ENCODE results near the gene OR2A12.
"Not testable (repeated sequence)": the region's sequence is repeated elsewhere in the genome, so short reads cannot be mapped to it uniquely, and the experiment has no call there.

OR2A12 gene

DNA sequence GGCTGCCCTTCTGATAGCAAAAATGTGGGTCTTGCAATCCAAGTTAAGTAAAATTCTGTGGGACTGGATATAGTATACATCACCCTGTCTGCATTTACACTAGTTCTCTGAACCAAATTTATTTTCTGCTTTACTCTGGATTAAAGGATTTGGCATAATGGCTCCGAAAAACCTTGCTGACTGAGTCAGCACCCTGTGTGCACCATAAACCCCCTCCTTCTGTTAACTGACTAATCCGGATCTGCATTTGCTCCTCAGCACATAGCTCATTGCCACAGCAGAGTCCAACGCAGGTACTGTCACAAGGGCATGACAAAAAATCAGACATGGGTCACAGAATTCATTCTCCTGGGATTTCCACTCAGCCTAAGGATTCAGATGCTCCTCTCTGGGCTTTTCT, 36.0 kb upstream of the OR2A12 start:
- no peak overlapping the region for H3K4me3 ChIP-seq (ENCODE audit: low read depth, low read length)
- no peak for DNase-seq (ENCODE audit: low read depth)
- TF ChIP-seq, protein P1, sequence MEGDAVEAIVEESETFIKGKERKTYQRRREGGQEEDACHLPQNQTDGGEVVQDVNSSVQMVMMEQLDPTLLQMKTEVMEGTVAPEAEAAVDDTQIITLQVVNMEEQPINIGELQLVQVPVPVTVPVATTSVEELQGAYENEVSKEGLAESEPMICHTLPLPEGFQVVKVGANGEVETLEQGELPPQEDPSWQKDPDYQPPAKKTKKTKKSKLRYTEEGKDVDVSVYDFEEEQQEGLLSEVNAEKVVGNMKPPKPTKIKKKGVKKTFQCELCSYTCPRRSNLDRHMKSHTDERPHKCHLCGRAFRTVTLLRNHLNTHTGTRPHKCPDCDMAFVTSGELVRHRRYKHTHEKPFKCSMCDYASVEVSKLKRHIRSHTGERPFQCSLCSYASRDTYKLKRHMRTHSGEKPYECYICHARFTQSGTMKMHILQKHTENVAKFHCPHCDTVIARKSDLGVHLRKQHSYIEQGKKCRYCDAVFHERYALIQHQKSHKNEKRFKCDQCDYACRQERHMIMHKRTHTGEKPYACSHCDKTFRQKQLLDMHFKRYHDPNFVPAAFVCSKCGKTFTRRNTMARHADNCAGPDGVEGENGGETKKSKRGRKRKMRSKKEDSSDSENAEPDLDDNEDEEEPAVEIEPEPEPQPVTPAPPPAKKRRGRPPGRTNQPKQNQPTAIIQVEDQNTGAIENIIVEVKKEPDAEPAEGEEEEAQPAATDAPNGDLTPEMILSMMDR (IDR thresholded peaks at IDR 0.05; ENCODE audit: insufficient read depth, low read depth, low read length, missing control alignments) = no peak

DNA sequence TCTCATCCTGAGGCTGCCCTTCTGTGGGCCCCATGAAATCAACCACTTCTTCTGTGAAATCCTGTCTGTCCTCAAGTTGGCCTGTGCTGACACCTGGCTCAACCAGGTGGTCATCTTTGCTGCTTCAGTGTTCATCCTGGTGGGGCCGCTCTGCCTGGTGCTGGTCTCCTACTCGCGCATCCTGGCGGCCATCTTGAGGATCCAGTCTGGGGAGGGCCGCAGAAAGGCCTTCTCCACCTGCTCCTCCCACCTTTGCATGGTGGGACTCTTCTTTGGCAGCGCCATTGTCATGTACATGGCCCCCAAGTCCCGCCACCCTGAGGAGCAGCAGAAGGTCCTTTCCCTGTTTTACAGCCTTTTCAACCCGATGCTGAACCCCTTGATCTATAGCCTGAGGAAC, 35.2 kb upstream of the OR2A12 start:
- DNase-seq (ENCODE audit: low read depth); H3K4me3 ChIP-seq (ENCODE audit: low read depth, low read length): not testable (repeated sequence)

DNA sequence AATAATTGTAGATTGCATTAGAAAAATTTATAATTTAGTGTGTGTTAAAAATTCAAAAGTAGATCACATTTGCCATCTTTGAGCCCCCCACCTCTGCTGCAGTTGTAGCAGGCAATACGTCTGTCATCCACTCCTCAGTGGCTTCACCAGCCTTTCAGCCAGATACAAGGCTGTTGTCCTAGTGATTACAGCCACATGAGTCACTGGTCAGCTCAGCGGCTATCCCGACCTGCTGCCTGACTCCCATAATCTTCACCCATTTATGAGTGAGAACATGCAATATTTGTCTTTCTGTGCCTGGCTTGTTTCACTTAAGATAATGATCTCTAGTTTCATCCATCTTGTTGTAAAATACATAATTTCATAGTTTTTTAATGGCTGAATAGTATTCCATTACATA, 28.1 kb upstream of the OR2A12 start:
- DNase-seq (ENCODE audit: low read depth) = no peak
- no peak overlapping the region for H3K4me3 ChIP-seq (ENCODE audit: low read depth, low read length)
- TF ChIP-seq, protein P1 (IDR thresholded peaks at IDR 0.05; ENCODE audit: insufficient read depth, low read depth, low read length, missing control alignments) = no peak

DNA sequence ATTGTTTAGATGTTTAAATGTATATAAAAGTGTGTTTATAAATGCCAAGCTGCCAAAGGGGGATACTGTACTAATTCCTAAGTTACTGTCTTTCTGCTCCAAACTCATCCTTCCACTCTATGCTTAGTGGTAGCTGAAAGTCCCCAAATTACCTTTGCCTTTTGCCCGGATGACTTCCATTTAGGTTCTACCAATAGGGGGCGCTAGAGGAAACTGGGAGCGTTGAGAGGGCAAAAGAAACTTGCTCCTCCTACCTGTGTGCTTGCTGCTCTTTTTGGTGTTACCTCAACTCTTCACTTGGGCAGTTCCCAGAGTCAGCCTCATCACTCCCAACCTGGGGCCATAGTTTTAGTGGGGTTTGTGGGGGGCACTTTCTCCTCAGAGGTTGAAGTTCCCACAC, 22.4 kb upstream of the OR2A12 start:
- DNase-seq (ENCODE audit: low read depth) = peak; percentile 13
- H3K4me3 ChIP-seq (ENCODE audit: low read depth, low read length) = no peak overlapping the region
- TF ChIP-seq, protein P1 (IDR thresholded peaks at IDR 0.05; ENCODE audit: insufficient read depth, low read depth, low read length, missing control alignments) = peak; percentile 38

DNA sequence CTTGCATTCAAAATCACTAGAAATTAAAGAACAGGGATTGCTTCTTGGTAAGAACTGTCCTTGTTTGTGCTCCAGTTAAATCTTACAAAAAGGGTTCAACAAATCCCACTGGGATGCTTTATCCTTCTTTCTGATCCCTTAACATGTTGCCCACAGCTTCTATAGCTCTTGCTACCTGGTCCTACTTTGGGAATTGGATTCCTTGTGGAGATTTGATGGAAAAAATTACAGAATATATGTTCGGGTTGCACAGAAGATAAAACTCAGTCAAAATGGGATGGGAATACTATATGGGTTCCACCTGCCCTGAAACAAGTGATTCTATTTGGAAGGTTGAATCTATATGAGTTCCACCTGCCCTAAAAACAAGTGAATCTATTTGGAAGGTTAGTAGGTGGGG, 16.6 kb upstream of the OR2A12 start, which contains the start of gene OR2A25:
Gene OR2A25 (plus strand): TSS at position 301 of the 400 bp plus-strand sequence. CDS start 4,409 bp downstream, outside the sequence.
- TF ChIP-seq, protein P1 (IDR thresholded peaks at IDR 0.05; ENCODE audit: insufficient read depth, low read depth, low read length, missing control alignments) = no peak
- DNase-seq (ENCODE audit: low read depth) = no peak
- H3K4me3 ChIP-seq (ENCODE audit: low read depth, low read length) = no peak within 1 kb of the TSS

DNA sequence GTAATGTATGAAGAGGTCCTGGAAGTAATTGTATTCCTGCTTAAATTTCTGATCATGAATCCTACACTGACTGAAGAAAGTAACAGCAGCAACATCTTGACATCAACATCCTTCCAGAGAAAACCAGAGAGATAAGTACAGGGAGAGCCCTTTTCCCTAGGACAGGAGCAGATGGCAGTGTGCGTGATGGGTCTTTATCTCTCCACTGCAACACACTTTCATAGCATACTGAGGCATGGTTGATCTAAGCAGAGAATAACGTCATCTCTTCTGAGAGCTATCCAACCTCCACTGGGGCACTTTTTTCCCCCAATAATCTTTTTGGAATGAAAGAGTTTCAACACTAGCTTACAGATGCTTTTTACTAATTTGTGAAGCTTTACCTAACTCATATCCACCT, 16.1 kb upstream of the OR2A12 start:
- TF ChIP-seq, protein P1 (IDR thresholded peaks at IDR 0.05; ENCODE audit: insufficient read depth, low read depth, low read length, missing control alignments) = no peak
- DNase-seq (ENCODE audit: low read depth) = no peak

DNA sequence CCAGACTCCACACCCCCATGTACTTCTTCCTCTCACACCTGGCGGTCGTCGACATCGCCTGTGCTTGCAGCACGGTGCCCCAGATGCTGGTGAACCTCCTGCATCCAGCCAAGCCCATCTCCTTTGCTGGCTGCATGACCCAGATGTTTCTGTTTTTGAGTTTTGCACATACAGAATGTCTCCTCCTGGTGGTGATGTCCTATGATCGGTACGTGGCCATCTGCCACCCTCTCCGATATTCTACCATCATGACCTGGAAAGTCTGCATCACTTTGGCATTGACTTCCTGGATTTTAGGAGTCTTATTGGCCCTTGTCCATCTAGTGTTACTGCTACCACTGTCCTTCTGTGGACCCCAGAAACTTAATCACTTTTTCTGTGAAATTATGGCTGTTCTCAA, 11.7 kb upstream of the OR2A12 start:
- no peak overlapping the region for H3K4me3 ChIP-seq (ENCODE audit: low read depth, low read length)
- no peak for DNase-seq (ENCODE audit: low read depth)
- TF ChIP-seq, protein P1 (IDR thresholded peaks at IDR 0.05; ENCODE audit: insufficient read depth, low read depth, low read length, missing control alignments) = no peak

More for the DNA sequence above, 16.1 kb upstream of the OR2A12 start:
- no peak overlapping the region for H3K4me3 ChIP-seq (ENCODE audit: low read depth, low read length)

Data from GM12865 (cell line).